ENCODE measurements around the gene POLA1. TPM values are rescaled to one million over a fixed set of nuclear protein-coding genes. Genes with fewer than 3 reads are reported as not detected.
A peak's percentile ranks its signal among the peaks of the same experiment; 100 is the strongest.

POLA1 gene
- polyA plus RNA-seq, 1 donor from 2014 or later: 5.8 TPM

GRCh38 chrX:25001808-25002660, 308.3 kb downstream of the POLA1 start:
- no peaks in the 10 kb centered on the region for H3K36me3 ChIP-seq (ENCODE audit: insufficient read depth, low read length)
- H3K9me3 ChIP-seq (ENCODE audit: low read length): no peaks in the 10 kb centered on the region
- no peak overlapping the region for H2AFZ ChIP-seq (ENCODE audit: low read depth, low read length)
- no peak for TF ChIP-seq POLR2AphosphoS5 (IDR thresholded peaks at IDR 0.05)
- no peak for TF ChIP-seq RAD21 (conservative IDR thresholded peaks at IDR 0.05)
- no peak for TF ChIP-seq SMC3 (conservative IDR thresholded peaks at IDR 0.05; ENCODE audit: poor library complexity)
- TF ChIP-seq MXI1 (conservative IDR thresholded peaks at IDR 0.05; ENCODE audit: poor library complexity, severe bottlenecking): no peak
- TF ChIP-seq EP300 (conservative IDR thresholded peaks at IDR 0.05; ENCODE audit: poor library complexity, severe bottlenecking): no peak
- TF ChIP-seq REST (IDR thresholded peaks at IDR 0.05; ENCODE audit: borderline replicate concordance): no peak
- TF ChIP-seq CTCF (IDR thresholded peaks at IDR 0.05; ENCODE audit: poor library complexity, severe bottlenecking): no peak
- no peak for TF ChIP-seq TAF1 (IDR thresholded peaks at IDR 0.05; ENCODE audit: low read depth)
- no peak for TF ChIP-seq EZH2 (IDR thresholded peaks at IDR 0.05; ENCODE audit: borderline replicate concordance, insufficient read depth, low read length, poor library complexity, severe bottlenecking)
- peak overlapping the region; percentile 41 for H3K4me3 ChIP-seq (ENCODE audit: low read length)
- peak overlapping the region; percentile 20 for H3K27ac ChIP-seq (ENCODE audit: low read length)
- H3F3A ChIP-seq (ENCODE audit: insufficient read depth, low read length, poor library complexity, severe bottlenecking): no peaks in the 10 kb centered on the region
- peaks cover 13% of the 10 kb centered on the region for H3K79me2 ChIP-seq (replicated peaks; ENCODE audit: insufficient read depth, low read length)
- H3K27me3 ChIP-seq (ENCODE audit: insufficient read depth, low read depth, low read length): no peaks in the 10 kb centered on the region
- H3K9me2 ChIP-seq (ENCODE audit: insufficient read depth, low read length): no peaks in the 10 kb centered on the region
- H3K4me2 ChIP-seq (ENCODE audit: low read length): no peak overlapping the region
- H3K9ac ChIP-seq (ENCODE audit: low read length): no peak overlapping the region
- no peaks in the 10 kb centered on the region for H4K20me1 ChIP-seq (ENCODE audit: insufficient read depth)

GRCh38 chrX:25002661-25003020, 308.9 kb downstream of the POLA1 start:
- Histone ChIP-seq H4K20me1 (ENCODE audit: insufficient read depth) (no peaks in the 10 kb centered on the region), H3K9me3 (ENCODE audit: low read length) (no peaks in the 10 kb centered on the region), H3K27me3 (ENCODE audit: insufficient read depth, low read depth, low read length) (no peaks in the 10 kb centered on the region), H3K27ac (ENCODE audit: low read length) (peak overlapping the region; percentile 75), H3K36me3 (ENCODE audit: insufficient read depth, low read length) (no peaks in the 10 kb centered on the region), H3K9ac (ENCODE audit: low read length) (peak overlapping the region; percentile 68), H3K79me2 (replicated peaks; ENCODE audit: insufficient read depth, low read length) (peaks cover 17% of the 10 kb centered on the region), H3K4me3 (ENCODE audit: low read length) (peak overlapping the region; percentile 83), H3K9me2 (ENCODE audit: insufficient read depth, low read length) (no peaks in the 10 kb centered on the region), H3F3A (ENCODE audit: insufficient read depth, low read length, poor library complexity, severe bottlenecking) (no peaks in the 10 kb centered on the region), H2AFZ (ENCODE audit: low read depth, low read length) (no peak overlapping the region), H3K4me2 (ENCODE audit: low read length) (no peak overlapping the region)
- TF ChIP-seq RAD21 (conservative IDR thresholded peaks at IDR 0.05) (no peak), SMC3 (conservative IDR thresholded peaks at IDR 0.05; ENCODE audit: poor library complexity) (no peak), EP300 (conservative IDR thresholded peaks at IDR 0.05; ENCODE audit: poor library complexity, severe bottlenecking) (no peak), TAF1 (IDR thresholded peaks at IDR 0.05; ENCODE audit: low read depth) (no peak), CTCF (IDR thresholded peaks at IDR 0.05; ENCODE audit: poor library complexity, severe bottlenecking) (no peak), MXI1 (conservative IDR thresholded peaks at IDR 0.05; ENCODE audit: poor library complexity, severe bottlenecking) (no peak), EZH2 (IDR thresholded peaks at IDR 0.05; ENCODE audit: borderline replicate concordance, insufficient read depth, low read length, poor library complexity, severe bottlenecking) (no peak), REST (IDR thresholded peaks at IDR 0.05; ENCODE audit: borderline replicate concordance) (no peak), POLR2AphosphoS5 (IDR thresholded peaks at IDR 0.05) (no peak)
